ENCODE data around the gene TOMT. TPM values are rescaled to one million over a fixed set of nuclear protein-coding genes. Genes with fewer than 3 reads are reported as not detected.

The TOMT gene
- total RNA-seq, 1 donor from 2014 or later: not detected

GRCh38 chr11:72084076-72084475 is 21.6 kb upstream of the TOMT start:
- no peak for DNase-seq (ENCODE audit: low spot score)
- intact Hi-C loops (cut with DNase I): no loop called here

GRCh38 chr11:72084965-72085364 is 20.8 kb upstream of the TOMT start:
- DNase-seq (ENCODE audit: low spot score): no peak
- intact Hi-C loops (cut with DNase I): no loop called here

GRCh38 chr11:72085621-72086351 is 19.9 kb upstream of the TOMT start:
- intact Hi-C loops (cut with DNase I): no loop called here

GRCh38 chr11:72088076-72088808 is 17.5 kb upstream of the TOMT start:
- DNase-seq (ENCODE audit: low spot score): no peak
- intact Hi-C loops (cut with DNase I): no loop called here

More at GRCh38 chr11:72085621-72086351, 19.9 kb upstream of the TOMT start:
- DNase-seq (ENCODE audit: low spot score): no peak

- intact Hi-C loops (cut with DNase I): loop anchor here (1.0 to 2.0 kb wide), 2 partner anchors 66 to 114 kb away; no protein-coding TSS in a partner anchor
- peak; percentile 87 for DNase-seq (ENCODE audit: low spot score)
Observed at GRCh38 chr11:72091292-72091691, 14.4 kb upstream of the TOMT start.

- DNase-seq (ENCODE audit: low spot score): no peak
- intact Hi-C loops (cut with DNase I): no loop called here
Observed at GRCh38 chr11:72098741-72099140, 7.0 kb upstream of the TOMT start.

GRCh38 chr11:72100009-72100408 is 5.7 kb upstream of the TOMT start:
- intact Hi-C loops (cut with DNase I): no loop called here
- DNase-seq (ENCODE audit: low spot score): no peak

GRCh38 chr11:72100462-72100861 is 5.3 kb upstream of the TOMT start:
- intact Hi-C loops (cut with DNase I): no loop called here
- DNase-seq (ENCODE audit: low spot score): no peak

GRCh38 chr11:72102162-72102561 is 3.6 kb upstream of the TOMT start:
- intact Hi-C loops (cut with DNase I): loop anchor here (2.0 kb wide), 1 partner anchor 61 kb away; no protein-coding TSS in a partner anchor
- DNase-seq (ENCODE audit: low spot score): no peak

- no peak for DNase-seq (ENCODE audit: low spot score)
- intact Hi-C loops (cut with DNase I): loop anchor here (2.0 kb wide), 1 partner anchor 62 kb away; no protein-coding TSS in a partner anchor
Observed at GRCh38 chr11:72102631-72102945, 3.1 kb upstream of the TOMT start.

GRCh38 chr11:72102946-72103753 is 2.6 kb upstream of the TOMT start, which contains the start of gene LAMTOR1:
TSS of gene LAMTOR1 (minus strand) at chr11:72103297. CDS start at chr11:72103224, 73 bp downstream.
- peak; percentile 99 for DNase-seq (ENCODE audit: low spot score)
- intact Hi-C loops (cut with DNase I): loop anchor here (1.0 to 2.0 kb wide), 2 partner anchors 9 to 62 kb away; partner anchors contain the start of gene ANAPC15

- no peak for DNase-seq (ENCODE audit: low spot score)
- intact Hi-C loops (cut with DNase I): loop anchor here (1.0 to 2.0 kb wide), 2 partner anchors 9 to 63 kb away; partner anchors contain the start of gene ANAPC15
Observed at GRCh38 chr11:72103754-72104167, 2.0 kb upstream of the TOMT start.

- intact Hi-C loops (cut with DNase I): loop anchor here (1.0 to 10.0 kb wide), 6 partner anchors 8 to 323 kb away; partner anchors contain the start of genes CLPB, LAMTOR1, LRRC51 and NUMA1
- no peak for DNase-seq (ENCODE audit: low spot score)
Observed at GRCh38 chr11:72111300-72112142, 5.8 kb downstream of the TOMT start.

GRCh38 chr11:72112143-72112977 is 6.6 kb downstream of the TOMT start, which contains the start of gene ANAPC15:
TSS of gene ANAPC15 (minus strand) at chr11:72112695. CDS start at chr11:72111276, 1,419 bp downstream.
- DNase-seq (ENCODE audit: low spot score): peak; percentile 98
- intact Hi-C loops (cut with DNase I): loop anchor here (1.0 to 10.0 kb wide), 6 partner anchors 9 to 322 kb away; partner anchors contain the start of genes CLPB, LAMTOR1, LRRC51 and NUMA1

GRCh38 chr11:72112978-72113808 is 7.5 kb downstream of the TOMT start:
- DNase-seq (ENCODE audit: low spot score): no peak
- intact Hi-C loops (cut with DNase I): loop anchor here (1.0 to 10.0 kb wide), 6 partner anchors 10 to 322 kb away; partner anchors contain the start of genes CLPB, LAMTOR1, LRRC51 and NUMA1

GRCh38 chr11:72114570-72114969 is 8.8 kb downstream of the TOMT start:
- DNase-seq (ENCODE audit: low spot score): no peak
- intact Hi-C loops (cut with DNase I): loop anchor here (10.0 kb wide), 1 partner anchor 320 kb away; the partner anchor contains the start of gene CLPB

Measured in cardiac septum (tissue), 1 donor.